IPS-18a (cell line): ENCODE data around the gene CCDC80.

Experiments
- H3K27ac ChIP-seq: one replicate; pipeline ENCODE4 v1.5.1; 2013; ENCODE audit warnings: low read length
- H3K27me3 ChIP-seq: one replicate; pipeline ENCODE4 v1.6.1; 2013; ENCODE audit warnings: mild to moderate bottlenecking, low read length; ENCODE audit not compliant: control insufficient read depth, insufficient read depth
- H3K36me3 ChIP-seq: one replicate; pipeline ENCODE4 v1.6.1; 2013; ENCODE audit warnings: low read depth, low read length; ENCODE audit not compliant: control insufficient read depth
- H3K4me1 ChIP-seq: one replicate; pipeline ENCODE4 v1.6.1; 2013; ENCODE audit warnings: low read depth, low read length; ENCODE audit not compliant: control insufficient read depth
- H3K4me3 ChIP-seq: one replicate; pipeline ENCODE4 v1.5.1; 2013; ENCODE audit warnings: low read length
- H3K9ac ChIP-seq: one replicate; pipeline ENCODE4 v1.6.1; 2013; ENCODE audit warnings: mild to moderate bottlenecking, low read length, moderate library complexity
- H3K9me3 ChIP-seq: one replicate; pipeline ENCODE4 v1.6.1; 2013; ENCODE audit warnings: low read depth, low read length; ENCODE audit not compliant: control insufficient read depth

CCDC80 gene

GRCh38 chr3:112627919-112628466 is 12.9 kb downstream of the CCDC80 start:
- no peaks in the 10 kb centered on the region for H3K9me3 ChIP-seq
- no peak overlapping the region for H3K27ac ChIP-seq
- no peaks in the 10 kb centered on the region for H3K27me3 ChIP-seq
- no peak overlapping the region for H3K4me3 ChIP-seq
- H3K36me3 ChIP-seq, result no peaks in the 10 kb centered on the region
- no peak overlapping the region for H3K9ac ChIP-seq
- H3K4me1 ChIP-seq, result peaks cover 24% of the 10 kb centered on the region

- H3K27me3 ChIP-seq, result no peaks in the 10 kb centered on the region
- H3K36me3 ChIP-seq, result no peaks in the 10 kb centered on the region
- H3K9ac ChIP-seq, result no peak overlapping the region
- peaks cover 19% of the 10 kb centered on the region for H3K4me1 ChIP-seq
- H3K4me3 ChIP-seq, result no peak overlapping the region
- no peak overlapping the region for H3K27ac ChIP-seq
- H3K9me3 ChIP-seq, result no peaks in the 10 kb centered on the region
These were observed 13.5 kb downstream of the CCDC80 start for GRCh38 chr3:112627419-112627818.

DNA sequence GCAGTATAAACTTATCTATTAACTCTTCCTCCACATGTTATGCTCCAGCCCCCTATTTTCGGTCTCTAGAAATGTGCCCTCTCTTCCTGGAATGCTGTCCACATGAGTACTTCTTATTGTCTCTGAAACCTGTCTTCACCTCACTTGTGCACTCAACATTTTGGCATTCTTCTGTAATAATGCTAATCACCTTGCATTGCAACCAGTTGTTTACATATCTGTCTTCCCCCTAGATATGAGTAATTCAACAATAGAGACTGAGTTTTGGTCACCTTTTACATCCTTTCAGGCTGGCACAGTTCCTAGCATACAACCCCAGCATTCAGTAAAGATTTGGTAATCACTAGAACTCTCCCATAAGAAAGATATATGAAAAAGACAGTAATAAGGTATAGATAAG is 17.2 kb downstream of the CCDC80 start:
- no peaks in the 10 kb centered on the region for H3K27me3 ChIP-seq
- H3K9ac ChIP-seq, result no peak overlapping the region
- no peaks in the 10 kb centered on the region for H3K4me1 ChIP-seq
- no peak overlapping the region for H3K4me3 ChIP-seq
- H3K9me3 ChIP-seq, result no peaks in the 10 kb centered on the region
- H3K36me3 ChIP-seq, result no peaks in the 10 kb centered on the region
- H3K27ac ChIP-seq, result no peak overlapping the region

DNA sequence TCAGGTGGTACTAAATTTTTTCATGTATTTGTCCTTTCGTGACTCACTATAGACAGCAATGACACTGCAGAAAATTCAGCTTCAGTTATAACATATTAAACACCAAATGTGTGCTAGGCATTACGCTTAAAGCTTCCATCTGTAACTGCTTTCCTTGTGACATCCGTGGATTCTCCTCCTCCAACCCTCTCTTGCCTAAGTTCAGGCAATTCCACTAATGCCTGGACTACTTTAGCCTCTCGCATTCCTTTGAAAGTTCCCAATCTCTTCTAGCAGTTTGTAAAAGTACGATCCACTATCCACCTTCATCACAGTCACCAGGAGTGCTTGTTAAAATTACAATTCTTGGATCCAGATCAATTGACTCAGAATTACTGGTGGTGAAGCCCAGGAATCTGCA is 17.7 kb downstream of the CCDC80 start:
- H3K36me3 ChIP-seq, result no peaks in the 10 kb centered on the region
- H3K27me3 ChIP-seq, result no peaks in the 10 kb centered on the region
- H3K27ac ChIP-seq, result no peak overlapping the region
- no peak overlapping the region for H3K4me3 ChIP-seq
- H3K9me3 ChIP-seq, result no peaks in the 10 kb centered on the region
- H3K9ac ChIP-seq, result no peak overlapping the region
- H3K4me1 ChIP-seq, result no peaks in the 10 kb centered on the region

DNA sequence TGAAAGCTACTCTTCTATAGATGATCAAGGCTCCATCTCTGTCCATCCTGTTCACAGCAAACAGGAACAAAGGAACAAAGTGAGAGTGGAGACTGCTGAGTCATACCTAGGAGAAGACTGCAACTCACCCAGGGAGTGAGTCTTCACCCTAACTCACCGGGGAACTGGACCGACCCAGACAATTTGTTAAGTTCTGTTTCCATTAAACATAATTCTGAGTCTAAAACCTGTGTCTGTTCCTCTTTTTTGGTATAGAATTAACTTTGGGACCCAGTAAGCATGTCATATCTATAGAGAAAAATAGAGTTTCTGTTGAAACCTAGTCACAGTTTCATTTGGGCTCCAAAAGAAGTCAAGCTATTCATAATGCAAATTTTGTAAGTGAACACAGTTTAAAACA is 21.6 kb downstream of the CCDC80 start:
- Histone ChIP-seq H3K9me3 (no peaks in the 10 kb centered on the region), H3K27me3 (no peaks in the 10 kb centered on the region), H3K9ac (no peak overlapping the region), H3K27ac (no peak overlapping the region), H3K36me3 (no peaks in the 10 kb centered on the region), H3K4me1 (peaks cover 13% of the 10 kb centered on the region), H3K4me3 (no peak overlapping the region)

- H3K27ac ChIP-seq, result no peak overlapping the region
- H3K9me3 ChIP-seq, result no peaks in the 10 kb centered on the region
- no peaks in the 10 kb centered on the region for H3K27me3 ChIP-seq
- no peaks in the 10 kb centered on the region for H3K36me3 ChIP-seq
- peaks cover 13% of the 10 kb centered on the region for H3K4me1 ChIP-seq
- no peak overlapping the region for H3K9ac ChIP-seq
- no peak overlapping the region for H3K4me3 ChIP-seq
These were observed 23.7 kb downstream of the CCDC80 start for GRCh38 chr3:112617285-112617684.

- H3K4me3 ChIP-seq, result no peak overlapping the region
- H3K27ac ChIP-seq, result no peak overlapping the region
- H3K27me3 ChIP-seq, result no peaks in the 10 kb centered on the region
- H3K4me1 ChIP-seq, result peaks cover 13% of the 10 kb centered on the region
- H3K9me3 ChIP-seq, result no peaks in the 10 kb centered on the region
- H3K9ac ChIP-seq, result no peak overlapping the region
- H3K36me3 ChIP-seq, result no peaks in the 10 kb centered on the region
These were observed 24.8 kb downstream of the CCDC80 start for GRCh38 chr3:112615989-112616731.

DNA sequence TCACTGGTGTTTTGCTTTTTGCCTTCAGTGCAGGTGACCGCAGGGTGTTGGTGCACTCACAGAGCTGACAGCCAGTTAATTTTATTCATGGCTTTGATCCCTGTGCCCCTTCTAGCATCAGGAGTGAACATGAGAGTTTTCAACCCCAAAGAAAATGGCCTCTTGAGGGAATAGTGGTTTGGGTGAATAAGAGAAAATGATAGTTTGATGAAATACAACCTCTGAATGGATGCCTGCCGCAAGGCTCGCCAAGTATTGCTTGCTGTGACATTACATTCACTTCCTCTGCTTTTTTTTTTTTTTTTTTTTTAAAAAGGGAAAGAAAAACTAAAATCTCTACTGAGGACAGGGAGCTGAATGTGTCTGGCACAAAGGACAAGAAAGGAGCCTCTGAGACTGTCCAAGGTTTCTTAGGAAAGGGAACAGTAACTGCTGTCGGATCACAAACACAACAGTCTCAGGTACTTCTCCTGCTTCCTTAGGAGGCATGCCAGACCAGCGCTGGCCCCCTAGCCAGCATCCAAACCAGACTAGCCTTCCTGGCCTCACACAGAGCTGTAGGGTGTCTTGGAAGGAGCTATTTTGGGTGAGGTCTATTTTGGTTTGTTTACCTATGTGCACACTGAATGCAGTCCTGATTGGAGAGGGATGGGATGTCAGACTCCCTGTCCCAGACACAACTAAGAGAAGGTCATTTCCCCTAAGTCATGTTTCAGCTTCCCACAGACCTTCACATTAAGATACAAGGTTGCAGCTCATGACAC is 29.0 kb downstream of the CCDC80 start:
- H3K9me3 ChIP-seq, result no peaks in the 10 kb centered on the region
- no peak overlapping the region for H3K27ac ChIP-seq
- H3K36me3 ChIP-seq, result no peaks in the 10 kb centered on the region
- H3K4me3 ChIP-seq, result no peak overlapping the region
- H3K27me3 ChIP-seq, result no peaks in the 10 kb centered on the region
- peaks cover 8% of the 10 kb centered on the region for H3K4me1 ChIP-seq
- H3K9ac ChIP-seq, result no peak overlapping the region

- H3K9me3 ChIP-seq, result no peaks in the 10 kb centered on the region
These were observed 30.8 kb downstream of the CCDC80 start for GRCh38 chr3:112610121-112610520.

GRCh38 chr3:112607863-112608262 is 33.1 kb downstream of the CCDC80 start:
- H3K27me3 ChIP-seq, result no peaks in the 10 kb centered on the region
- no peaks in the 10 kb centered on the region for H3K9me3 ChIP-seq
- no peaks in the 10 kb centered on the region for H3K36me3 ChIP-seq
- no peak overlapping the region for H3K27ac ChIP-seq
- no peak overlapping the region for H3K4me3 ChIP-seq
- H3K4me1 ChIP-seq, result no peaks in the 10 kb centered on the region
- no peak overlapping the region for H3K9ac ChIP-seq

More at GRCh38 chr3:112610121-112610520, 30.8 kb downstream of the CCDC80 start:
- no peaks in the 10 kb centered on the region for H3K36me3 ChIP-seq
- H3K9ac ChIP-seq, result no peak overlapping the region
- H3K27ac ChIP-seq, result no peak overlapping the region
- H3K4me3 ChIP-seq, result no peak overlapping the region
- H3K4me1 ChIP-seq, result no peaks in the 10 kb centered on the region
- H3K27me3 ChIP-seq, result no peaks in the 10 kb centered on the region

DNA sequence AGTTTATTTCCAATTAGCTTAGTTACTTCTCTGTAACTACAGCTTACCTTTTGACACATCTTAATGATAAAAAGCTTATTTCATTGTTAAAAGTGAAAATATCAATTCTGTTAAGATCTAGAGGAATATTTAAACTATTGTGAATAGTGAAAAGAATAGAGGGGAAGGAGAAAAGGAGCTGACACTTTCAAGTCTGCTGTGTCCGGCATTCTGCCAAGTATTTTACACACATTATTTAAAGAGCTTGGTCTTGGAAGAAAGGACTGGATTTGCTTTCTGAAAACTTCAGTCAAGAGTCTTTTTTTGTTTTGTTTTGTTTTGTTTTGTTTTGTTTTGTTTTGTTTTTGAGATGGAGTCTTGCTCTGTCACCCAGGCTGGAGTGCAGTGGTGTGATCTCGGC is 34.8 kb downstream of the CCDC80 start:
- no peaks in the 10 kb centered on the region for H3K9me3 ChIP-seq
- no peaks in the 10 kb centered on the region for H3K27me3 ChIP-seq
- H3K9ac ChIP-seq, result no peak overlapping the region
- H3K27ac ChIP-seq, result no peak overlapping the region
- H3K4me1 ChIP-seq, result no peaks in the 10 kb centered on the region
- no peaks in the 10 kb centered on the region for H3K36me3 ChIP-seq
- no peak overlapping the region for H3K4me3 ChIP-seq
